IMR-90 (cell line): ENCODE results near the gene ABL2. TPM values are rescaled to one million over a fixed set of nuclear protein-coding genes. Genes with fewer than 3 reads are reported as not detected.
A peak's percentile ranks its signal among the peaks of the same experiment; 100 is the strongest.

ENCODE experiments used
- ATAC-seq: fragments of 200-7000 bp; cut with Tn5 transposase; 2 replicates; pipeline ENCODE4 v1.9.1; 2020; ENCODE audit warnings: low read depth, mild to moderate bottlenecking, moderate library complexity
- BruUV-seq: library from RNA; stranded (reverse); fragments of 400-500 nt; replicated peaks from 2 replicates; lab custom pipeline; 2021; lab: Mats Ljungman, UMichigan
- CTCF ChIA-PET: fragments of 300-600 bp; formaldehyde crosslinking; extraction: SDS; loops from one replicate; lab custom pipeline; 2021; ENCODE audit warnings: antibody characterized with exemption; lab: Yijun Ruan, JAX
- POLR2A ChIA-PET: fragments of 300-600 bp; sonication (Branson Sonifier 250); formaldehyde crosslinking; loops from one replicate; lab custom pipeline; 2022; ENCODE audit warnings: antibody characterized with exemption; ENCODE audit not compliant: unreplicated experiment; lab: Charles Lee
- DNase-seq: peaks from one replicate; pipeline ENCODE4 v3.0.0; 2013
- H2AFZ ChIP-seq: replicated peaks from 2 replicates; pipeline ENCODE3; 2013; ENCODE audit warnings: low read length, mild to moderate bottlenecking; ENCODE audit not compliant: poor library complexity
- H2AK5ac ChIP-seq: 2 replicates; pipeline ENCODE4 v1.6.1; 2013; ENCODE audit warnings: low read depth, low read length, inconsistent platforms
- H2AK9ac ChIP-seq: replicated peaks from 2 replicates; pipeline ENCODE3; 2013; ENCODE audit warnings: mild to moderate bottlenecking, low read depth, low read length, moderate library complexity; ENCODE audit not compliant: poor library complexity
- H2BK120ac ChIP-seq: 2 replicates; pipeline ENCODE4 v1.6.1; 2013; ENCODE audit warnings: low read depth, low read length, inconsistent platforms
- H2BK15ac ChIP-seq: 3 replicates; pipeline ENCODE4 v1.6.1; 2013; ENCODE audit warnings: low read depth, low read length, inconsistent platforms
- H2BK20ac ChIP-seq: 2 replicates; pipeline ENCODE4 v1.6.1; 2013; ENCODE audit warnings: low read depth, mild to moderate bottlenecking, inconsistent platforms, low read length, moderate library complexity
- H2BK5ac ChIP-seq: 2 replicates; pipeline ENCODE4 v1.6.1; 2013; ENCODE audit warnings: mild to moderate bottlenecking, low read depth, low read length, inconsistent platforms; ENCODE audit not compliant: poor library complexity, severe bottlenecking
- H3K14ac ChIP-seq: replicated peaks from 2 replicates; pipeline ENCODE4 v1.6.1; 2013; ENCODE audit warnings: low read depth, low read length, inconsistent platforms
- H3K18ac ChIP-seq: 2 replicates; pipeline ENCODE4 v1.6.1; 2013; ENCODE audit warnings: low read depth, low read length, control low read depth
- H3K23ac ChIP-seq: 2 replicates; pipeline ENCODE4 v1.6.1; 2013; ENCODE audit warnings: low read depth, low read length, inconsistent platforms
- H3K27ac ChIP-seq: 2 replicates; pipeline ENCODE4 v1.5.1; 2013; ENCODE audit warnings: mild to moderate bottlenecking, control low read depth, low read length; ENCODE audit not compliant: insufficient read depth
- H3K27me3 ChIP-seq: 2 replicates; pipeline ENCODE4 v1.6.1; 2013; ENCODE audit warnings: low read length; ENCODE audit not compliant: control insufficient read depth, insufficient read depth
- H3K36me3 ChIP-seq: 2 replicates; pipeline ENCODE4 v1.6.1; 2013; ENCODE audit warnings: low read length, mixed read lengths; ENCODE audit not compliant: control insufficient read depth, insufficient read depth
- H3K4ac ChIP-seq: 2 replicates; pipeline ENCODE4 v1.6.1; 2013; ENCODE audit warnings: low read depth, low read length, inconsistent platforms
- H3K4me1 ChIP-seq: 2 replicates; pipeline ENCODE4 v1.6.1; 2013; ENCODE audit warnings: low read length, mixed read lengths; ENCODE audit not compliant: control insufficient read depth, insufficient read depth
- H3K4me2 ChIP-seq: 2 replicates; pipeline ENCODE4 v1.6.1; 2013; ENCODE audit warnings: low read depth, mild to moderate bottlenecking, control low read depth, low read length, moderate library complexity
- H3K4me3 ChIP-seq: 2 replicates; pipeline ENCODE4 v1.5.1; 2013; ENCODE audit warnings: low read depth, mild to moderate bottlenecking, control low read depth, low read length, moderate library complexity; ENCODE audit not compliant: insufficient read depth
- H3K56ac ChIP-seq: 2 replicates; pipeline ENCODE4 v1.6.1; 2013; ENCODE audit warnings: low read length, inconsistent platforms; ENCODE audit not compliant: insufficient read depth; ENCODE audit errors: extremely low read depth
- H3K79me1 ChIP-seq, 2 experiments: 2 replicates each; pipeline ENCODE4 v1.6.1; 2013; ENCODE audit warnings: low read length in 2 of 2, inconsistent platforms in 1 of 2, low read depth in 1 of 2
- H3K9ac ChIP-seq: 2 replicates; pipeline ENCODE4 v1.6.1; 2013; ENCODE audit warnings: low read depth, low read length, control low read depth
- H3K9me1 ChIP-seq: 2 replicates; pipeline ENCODE4 v1.6.1; 2013; ENCODE audit warnings: low read length, inconsistent platforms; ENCODE audit not compliant: insufficient read depth
- H3K9me3 ChIP-seq: 2 replicates; pipeline ENCODE4 v1.6.1; 2013; ENCODE audit warnings: low read length; ENCODE audit not compliant: control insufficient read depth, insufficient read depth
- H4K20me1 ChIP-seq: 2 replicates; pipeline ENCODE4 v1.6.1; 2013; ENCODE audit warnings: low read length, inconsistent platforms; ENCODE audit not compliant: insufficient read depth
- H4K5ac ChIP-seq: 2 replicates; pipeline ENCODE4 v1.6.1; 2013; ENCODE audit warnings: mild to moderate bottlenecking, low read depth, low read length, control low read depth
- H4K8ac ChIP-seq, 2 experiments: 2 replicates each; pipeline ENCODE4 v1.6.1; 2013; ENCODE audit warnings: low read depth in 2 of 2, low read length in 2 of 2, control low read depth in 1 of 2, inconsistent platforms in 1 of 2
- H4K91ac ChIP-seq: 2 replicates; pipeline ENCODE4 v1.6.1; 2013; ENCODE audit warnings: low read depth, low read length, inconsistent platforms; ENCODE audit not compliant: insufficient read depth
- BHLHE40 ChIP-seq: fragments of 150-350 bp; IDR thresholded peaks from 2 replicates; pipeline ENCODE4 v1.6.1; 2016; ENCODE audit warnings: mild to moderate bottlenecking, low read depth, low read length
- CEBPB ChIP-seq: IDR thresholded peaks from 2 replicates; pipeline ENCODE4 v1.6.1; 2012; ENCODE audit warnings: low read depth, low read length, improper control_type of control experiment
- CHD1 ChIP-seq: IDR thresholded peaks from 2 replicates; pipeline ENCODE4 v1.6.1; 2012; ENCODE audit warnings: low read depth, low read length, improper control_type of control experiment
- CTCF ChIP-seq: conservative IDR thresholded peaks from 2 replicates; pipeline ENCODE4 v1.5.1; 2012; ENCODE audit warnings: mild to moderate bottlenecking, low read depth, low read length, improper control_type of control experiment
- ELK1 ChIP-seq: fragments of 150-350 bp; IDR thresholded peaks from 2 replicates; pipeline ENCODE4 v1.6.1; 2016; ENCODE audit warnings: low read depth, mild to moderate bottlenecking, low read length, moderate library complexity, borderline replicate concordance
- FOS ChIP-seq: fragments of 150-350 bp; IDR thresholded peaks from 2 replicates; pipeline ENCODE4 v1.6.1; 2016; ENCODE audit warnings: low read depth, low read length
- MAFK ChIP-seq: IDR thresholded peaks from 2 replicates; pipeline ENCODE4 v1.6.1; 2012; ENCODE audit warnings: low read depth, low read length, improper control_type of control experiment
- MAZ ChIP-seq: IDR thresholded peaks from 2 replicates; pipeline ENCODE4 v1.6.1; 2012; ENCODE audit warnings: low read depth, mild to moderate bottlenecking, low read length, improper control_type of control experiment, moderate library complexity, borderline replicate concordance
- MXI1 ChIP-seq: IDR thresholded peaks from 2 replicates; pipeline ENCODE4 v1.6.1; 2012; ENCODE audit warnings: low read depth, mild to moderate bottlenecking, low read length, moderate library complexity, borderline replicate concordance
- NFE2L2 ChIP-seq: fragments of 150-350 bp; IDR thresholded peaks from 2 replicates; pipeline ENCODE4 v1.6.1; 2016; ENCODE audit warnings: low read depth, mild to moderate bottlenecking, low read length
- POLR2A ChIP-seq: IDR thresholded peaks from 2 replicates; pipeline ENCODE4 v1.6.1; 2012; ENCODE audit warnings: mild to moderate bottlenecking, low read depth, low read length
- RAD21 ChIP-seq: IDR thresholded peaks from 2 replicates; pipeline ENCODE4 v1.6.1; 2012; ENCODE audit warnings: low read length, improper control_type of control experiment
- RCOR1 ChIP-seq: IDR thresholded peaks from 2 replicates; pipeline ENCODE4 v1.6.1; 2012; ENCODE audit warnings: mild to moderate bottlenecking, low read length, improper control_type of control experiment; ENCODE audit not compliant: insufficient replicate concordance
- RFX5 ChIP-seq: IDR thresholded peaks from 2 replicates; pipeline ENCODE4 v1.8.0; 2012; ENCODE audit warnings: low read depth, mild to moderate bottlenecking, low read length, moderate library complexity
- SMC3 ChIP-seq: fragments of 150-350 bp; IDR thresholded peaks from 2 replicates; pipeline ENCODE4 v1.6.1; 2016; ENCODE audit warnings: low read depth, mild to moderate bottlenecking, antibody characterized with exemption, low read length, moderate library complexity
- USF2 ChIP-seq: fragments of 150-350 bp; IDR thresholded peaks from 2 replicates; pipeline ENCODE4 v1.6.1; 2017; ENCODE audit warnings: mild to moderate bottlenecking, antibody characterized with exemption, low read length, low read depth
- WGBS, 2 experiments: methylation state at CpG; one replicate each; pipeline versions ENCODE4 v1.1.5 to v1.1.7; 2013; ENCODE audit warnings: missing lambda C conversion rate in 2 of 2; ENCODE audit not compliant: insufficient read length in 1 of 2; ENCODE audit errors: extremely low coverage in 2 of 2; 5-methylcytosine and 5-hydroxymethylcytosine counted together
- dilution Hi-C: fragments of 300-500 bp; cut with HindIII; formaldehyde crosslinking; loops from one replicate; pipeline ENCODE4 v1.14.3; 2018; ENCODE audit warnings: low sequenced_read_pairs; ENCODE audit not compliant: unreplicated experiment
- in situ Hi-C: fragments of 300-500 bp; cut with MboI; formaldehyde crosslinking; loops from 3 replicates; pipeline ENCODE4 v1.14.3; 2019; ENCODE audit warnings: low sequenced_read_pairs, inconsistent platforms, mixed read lengths
- intact Hi-C: fragments of 100-400 bp; cut with micrococcal nuclease; formaldehyde crosslinking; loops from 2 replicates; pipeline ENCODE4 v1.10.0; 2022
- polyA plus RNA-seq, 3 experiments: library from polyadenylated mRNA; depleted of rRNA; stranded (reverse); fragments of >200 nt; gene quantifications; 2 replicates each; pipeline ENCODE4 v1.2.3, GENCODE V29; 2012; ENCODE audit warnings: low replicate concordance in 1 of 3
- total RNA-seq: library from RNA; depleted of rRNA; stranded (reverse); fragments of >200 nt; gene quantifications from 2 replicates; pipeline ENCODE4 v1.2.3, GENCODE V29; 2012

ABL2 gene
- total and polyA plus RNA-seq, 2 of the 4 experiments (the other 2 are of a cell fraction) = 9.7 to 110 TPM

- no TSS peak for BruUV-seq
- Histone ChIP-seq H3K79me1 (peaks cover 24 to 50% of the 10 kb centered on the region in 2 experiments), H3K36me3 (no peaks in the 10 kb centered on the region), H2AK5ac (no peak overlapping the region), H3K23ac (no peak overlapping the region), H3K27me3 (no peaks in the 10 kb centered on the region), H2AFZ (no peak overlapping the region), H3K4me3 (no peak overlapping the region), H2BK5ac (no peak overlapping the region), H3K9ac (no peak overlapping the region), H3K9me1 (peaks cover 4% of the 10 kb centered on the region), H3K18ac (no peak overlapping the region), H4K5ac (no peak overlapping the region), H2BK15ac (no peak overlapping the region), H4K91ac (no peak overlapping the region), H4K8ac (no peak overlapping the region), H3K4me1 (peaks cover 6% of the 10 kb centered on the region), H3K4ac (no peak overlapping the region), H3K14ac (no peak overlapping the region), H4K20me1 (no peaks in the 10 kb centered on the region), H2BK120ac (no peak overlapping the region), H2BK20ac (no peak overlapping the region), H3K9me3 (no peaks in the 10 kb centered on the region), H3K27ac (no peak overlapping the region), H3K4me2 (no peak overlapping the region), H2AK9ac (no peak overlapping the region), H3K56ac (no peak overlapping the region)
- dilution Hi-C loops = no loop called here
- TF ChIP-seq RAD21 (no peak), BHLHE40 (no peak), USF2 (no peak), NFE2L2 (no peak), MAFK (no peak), RFX5 (no peak), FOS (no peak), CTCF (no peak), CEBPB (no peak), POLR2A (no peak), MAZ (no peak), MXI1 (no peak), SMC3 (no peak), ELK1 (no peak), RCOR1 (no peak), CHD1 (no peak)
- POLR2A ChIA-PET = no interaction called here
- CTCF ChIA-PET = interaction anchor here (0.6 kb wide), 1 partner anchor 653 kb away, joined by 5 read pairs; no protein-coding TSS in a partner anchor
- ATAC-seq (no peak), DNase-seq (peak; percentile 51)
- intact Hi-C loops = no loop called here
- in situ Hi-C loops = no loop called here
- WGBS, 2 experiments = no CpG with 5 or more reads among the region's 8 CpGs
These were observed 62.6 kb downstream of the ABL2 start for GRCh38 chr1:179166663-179167417.
